IMR-90 (cell line): ENCODE measurements around the gene KCNN4. TPM values are rescaled to one million over a fixed set of nuclear protein-coding genes. Genes with fewer than 3 reads are reported as not detected.

Experiments
- ATAC-seq: fragments of 200-7000 bp; cut with Tn5 transposase; 2 replicates; pipeline ENCODE4 v1.9.1; 2020; ENCODE audit warnings: low read depth, mild to moderate bottlenecking, moderate library complexity
- BruUV-seq: library from RNA; stranded (reverse); fragments of 400-500 nt; replicated peaks from 2 replicates; lab custom pipeline; 2021; lab: Mats Ljungman, UMichigan
- CTCF ChIA-PET: fragments of 300-600 bp; formaldehyde crosslinking; extraction: SDS; loops from one replicate; lab custom pipeline; 2021; ENCODE audit warnings: antibody characterized with exemption; lab: Yijun Ruan, JAX
- POLR2A ChIA-PET: fragments of 300-600 bp; sonication (Branson Sonifier 250); formaldehyde crosslinking; loops from one replicate; lab custom pipeline; 2022; ENCODE audit warnings: antibody characterized with exemption; ENCODE audit not compliant: unreplicated experiment; lab: Charles Lee
- DNase-seq: peaks from one replicate; pipeline ENCODE4 v3.0.0; 2013
- H2AFZ ChIP-seq: replicated peaks from 2 replicates; pipeline ENCODE3; 2013; ENCODE audit warnings: low read length, mild to moderate bottlenecking; ENCODE audit not compliant: poor library complexity
- H2AK5ac ChIP-seq: 2 replicates; pipeline ENCODE4 v1.6.1; 2013; ENCODE audit warnings: low read depth, low read length, inconsistent platforms
- H2AK9ac ChIP-seq: replicated peaks from 2 replicates; pipeline ENCODE3; 2013; ENCODE audit warnings: mild to moderate bottlenecking, low read depth, low read length, moderate library complexity; ENCODE audit not compliant: poor library complexity
- H2BK120ac ChIP-seq: 2 replicates; pipeline ENCODE4 v1.6.1; 2013; ENCODE audit warnings: low read depth, low read length, inconsistent platforms
- H2BK15ac ChIP-seq: 3 replicates; pipeline ENCODE4 v1.6.1; 2013; ENCODE audit warnings: low read depth, low read length, inconsistent platforms
- H2BK20ac ChIP-seq: 2 replicates; pipeline ENCODE4 v1.6.1; 2013; ENCODE audit warnings: low read depth, mild to moderate bottlenecking, inconsistent platforms, low read length, moderate library complexity
- H2BK5ac ChIP-seq: 2 replicates; pipeline ENCODE4 v1.6.1; 2013; ENCODE audit warnings: mild to moderate bottlenecking, low read depth, low read length, inconsistent platforms; ENCODE audit not compliant: poor library complexity, severe bottlenecking
- H3K14ac ChIP-seq: replicated peaks from 2 replicates; pipeline ENCODE4 v1.6.1; 2013; ENCODE audit warnings: low read depth, low read length, inconsistent platforms
- H3K18ac ChIP-seq: 2 replicates; pipeline ENCODE4 v1.6.1; 2013; ENCODE audit warnings: low read depth, low read length, control low read depth
- H3K23ac ChIP-seq: 2 replicates; pipeline ENCODE4 v1.6.1; 2013; ENCODE audit warnings: low read depth, low read length, inconsistent platforms
- H3K27ac ChIP-seq: 2 replicates; pipeline ENCODE4 v1.5.1; 2013; ENCODE audit warnings: mild to moderate bottlenecking, control low read depth, low read length; ENCODE audit not compliant: insufficient read depth
- H3K27me3 ChIP-seq: 2 replicates; pipeline ENCODE4 v1.6.1; 2013; ENCODE audit warnings: low read length; ENCODE audit not compliant: control insufficient read depth, insufficient read depth
- H3K36me3 ChIP-seq: 2 replicates; pipeline ENCODE4 v1.6.1; 2013; ENCODE audit warnings: low read length, mixed read lengths; ENCODE audit not compliant: control insufficient read depth, insufficient read depth
- H3K4ac ChIP-seq: 2 replicates; pipeline ENCODE4 v1.6.1; 2013; ENCODE audit warnings: low read depth, low read length, inconsistent platforms
- H3K4me1 ChIP-seq: 2 replicates; pipeline ENCODE4 v1.6.1; 2013; ENCODE audit warnings: low read length, mixed read lengths; ENCODE audit not compliant: control insufficient read depth, insufficient read depth
- H3K4me2 ChIP-seq: 2 replicates; pipeline ENCODE4 v1.6.1; 2013; ENCODE audit warnings: low read depth, mild to moderate bottlenecking, control low read depth, low read length, moderate library complexity
- H3K4me3 ChIP-seq: 2 replicates; pipeline ENCODE4 v1.5.1; 2013; ENCODE audit warnings: low read depth, mild to moderate bottlenecking, control low read depth, low read length, moderate library complexity; ENCODE audit not compliant: insufficient read depth
- H3K56ac ChIP-seq: 2 replicates; pipeline ENCODE4 v1.6.1; 2013; ENCODE audit warnings: low read length, inconsistent platforms; ENCODE audit not compliant: insufficient read depth; ENCODE audit errors: extremely low read depth
- H3K79me1 ChIP-seq, 2 experiments: 2 replicates each; pipeline ENCODE4 v1.6.1; 2013; ENCODE audit warnings: low read length in 2 of 2, inconsistent platforms in 1 of 2, low read depth in 1 of 2
- H3K9ac ChIP-seq: 2 replicates; pipeline ENCODE4 v1.6.1; 2013; ENCODE audit warnings: low read depth, low read length, control low read depth
- H3K9me1 ChIP-seq: 2 replicates; pipeline ENCODE4 v1.6.1; 2013; ENCODE audit warnings: low read length, inconsistent platforms; ENCODE audit not compliant: insufficient read depth
- H3K9me3 ChIP-seq: 2 replicates; pipeline ENCODE4 v1.6.1; 2013; ENCODE audit warnings: low read length; ENCODE audit not compliant: control insufficient read depth, insufficient read depth
- H4K20me1 ChIP-seq: 2 replicates; pipeline ENCODE4 v1.6.1; 2013; ENCODE audit warnings: low read length, inconsistent platforms; ENCODE audit not compliant: insufficient read depth
- H4K5ac ChIP-seq: 2 replicates; pipeline ENCODE4 v1.6.1; 2013; ENCODE audit warnings: mild to moderate bottlenecking, low read depth, low read length, control low read depth
- H4K8ac ChIP-seq, 2 experiments: 2 replicates each; pipeline ENCODE4 v1.6.1; 2013; ENCODE audit warnings: low read depth in 2 of 2, low read length in 2 of 2, control low read depth in 1 of 2, inconsistent platforms in 1 of 2
- H4K91ac ChIP-seq: 2 replicates; pipeline ENCODE4 v1.6.1; 2013; ENCODE audit warnings: low read depth, low read length, inconsistent platforms; ENCODE audit not compliant: insufficient read depth
- BHLHE40 ChIP-seq: fragments of 150-350 bp; IDR thresholded peaks from 2 replicates; pipeline ENCODE4 v1.6.1; 2016; ENCODE audit warnings: mild to moderate bottlenecking, low read depth, low read length
- CEBPB ChIP-seq: IDR thresholded peaks from 2 replicates; pipeline ENCODE4 v1.6.1; 2012; ENCODE audit warnings: low read depth, low read length, improper control_type of control experiment
- CHD1 ChIP-seq: IDR thresholded peaks from 2 replicates; pipeline ENCODE4 v1.6.1; 2012; ENCODE audit warnings: low read depth, low read length, improper control_type of control experiment
- CTCF ChIP-seq: conservative IDR thresholded peaks from 2 replicates; pipeline ENCODE4 v1.5.1; 2012; ENCODE audit warnings: mild to moderate bottlenecking, low read depth, low read length, improper control_type of control experiment
- FOS ChIP-seq: fragments of 150-350 bp; IDR thresholded peaks from 2 replicates; pipeline ENCODE4 v1.6.1; 2016; ENCODE audit warnings: low read depth, low read length
- MAFK ChIP-seq: IDR thresholded peaks from 2 replicates; pipeline ENCODE4 v1.6.1; 2012; ENCODE audit warnings: low read depth, low read length, improper control_type of control experiment
- MAZ ChIP-seq: IDR thresholded peaks from 2 replicates; pipeline ENCODE4 v1.6.1; 2012; ENCODE audit warnings: low read depth, mild to moderate bottlenecking, low read length, improper control_type of control experiment, moderate library complexity, borderline replicate concordance
- NFE2L2 ChIP-seq: fragments of 150-350 bp; IDR thresholded peaks from 2 replicates; pipeline ENCODE4 v1.6.1; 2016; ENCODE audit warnings: low read depth, mild to moderate bottlenecking, low read length
- POLR2A ChIP-seq: IDR thresholded peaks from 2 replicates; pipeline ENCODE4 v1.6.1; 2012; ENCODE audit warnings: mild to moderate bottlenecking, low read depth, low read length
- RAD21 ChIP-seq: IDR thresholded peaks from 2 replicates; pipeline ENCODE4 v1.6.1; 2012; ENCODE audit warnings: low read length, improper control_type of control experiment
- RCOR1 ChIP-seq: IDR thresholded peaks from 2 replicates; pipeline ENCODE4 v1.6.1; 2012; ENCODE audit warnings: mild to moderate bottlenecking, low read length, improper control_type of control experiment; ENCODE audit not compliant: insufficient replicate concordance
- RFX5 ChIP-seq: IDR thresholded peaks from 2 replicates; pipeline ENCODE4 v1.8.0; 2012; ENCODE audit warnings: low read depth, mild to moderate bottlenecking, low read length, moderate library complexity
- SMC3 ChIP-seq: fragments of 150-350 bp; IDR thresholded peaks from 2 replicates; pipeline ENCODE4 v1.6.1; 2016; ENCODE audit warnings: low read depth, mild to moderate bottlenecking, antibody characterized with exemption, low read length, moderate library complexity
- WGBS, 2 experiments: methylation state at CpG; one replicate each; pipeline versions ENCODE4 v1.1.5 to v1.1.7; 2013; ENCODE audit warnings: missing lambda C conversion rate in 2 of 2; ENCODE audit not compliant: insufficient read length in 1 of 2; ENCODE audit errors: extremely low coverage in 2 of 2; 5-methylcytosine and 5-hydroxymethylcytosine counted together
- dilution Hi-C: fragments of 300-500 bp; cut with HindIII; formaldehyde crosslinking; loops from one replicate; pipeline ENCODE4 v1.14.3; 2018; ENCODE audit warnings: low sequenced_read_pairs; ENCODE audit not compliant: unreplicated experiment
- in situ Hi-C: fragments of 300-500 bp; cut with MboI; formaldehyde crosslinking; loops from 3 replicates; pipeline ENCODE4 v1.14.3; 2019; ENCODE audit warnings: low sequenced_read_pairs, inconsistent platforms, mixed read lengths
- intact Hi-C: fragments of 100-400 bp; cut with micrococcal nuclease; formaldehyde crosslinking; loops from 2 replicates; pipeline ENCODE4 v1.10.0; 2022
- polyA plus RNA-seq, 3 experiments: library from polyadenylated mRNA; depleted of rRNA; stranded (reverse); fragments of >200 nt; gene quantifications; 2 replicates each; pipeline ENCODE4 v1.2.3, GENCODE V29; 2012; ENCODE audit warnings: low replicate concordance in 1 of 3
- total RNA-seq: library from RNA; depleted of rRNA; stranded (reverse); fragments of >200 nt; gene quantifications from 2 replicates; pipeline ENCODE4 v1.2.3, GENCODE V29; 2012
- TF ChIP-seq, protein P1 (sequence below): fragments of 150-350 bp; IDR thresholded peaks from 2 replicates; pipeline ENCODE4 v1.6.1; 2016; ENCODE audit warnings: low read depth, mild to moderate bottlenecking, low read length, moderate library complexity, borderline replicate concordance

The KCNN4 gene
- total and polyA plus RNA-seq, 2 of the 4 experiments (the other 2 are of a cell fraction), result 0.54 to 0.99 TPM

DNA sequence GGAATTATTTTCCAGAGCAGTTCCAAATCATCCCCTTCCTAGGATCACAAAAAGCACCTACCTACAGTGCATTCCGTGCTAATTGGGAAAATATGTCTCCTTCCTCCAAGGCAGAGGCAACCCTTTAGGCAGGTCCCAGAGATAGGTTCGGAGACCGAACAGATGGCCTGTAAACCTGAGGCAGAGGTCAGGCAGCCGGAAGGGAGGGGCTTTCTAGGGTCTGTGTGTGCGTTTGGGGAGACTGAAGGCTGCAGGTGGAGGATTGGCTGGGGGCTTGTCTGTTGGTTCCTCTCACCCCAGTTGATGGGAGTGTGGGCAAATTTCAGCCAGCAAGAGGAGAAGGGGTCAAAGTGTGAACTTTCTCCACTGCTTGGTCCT, 7.1 kb downstream of the KCNN4 start (continued):
- TF ChIP-seq CEBPB (no peak), SMC3 (no peak), RAD21 (no peak), MAFK (no peak), FOS (no peak)

GRCh38 chr19:43769256-43769655, 11.5 kb downstream of the KCNN4 start:
- WGBS, 2 experiments, result 90% methylated on average over 9 of the region's 14 CpGs; no CpG with 5 or more reads in 1 of the 2 experiments
- CTCF ChIA-PET, result no interaction called here
- H3K56ac ChIP-seq, result no peak overlapping the region
- no peaks in the 10 kb centered on the region for H3K9me3 ChIP-seq
- DNase-seq (no peak), ATAC-seq (no peak)
- no peak overlapping the region for H2AK9ac ChIP-seq
- no peak overlapping the region for H2BK5ac ChIP-seq
- intact Hi-C loops (no loop called here), dilution Hi-C loops (no loop called here), in situ Hi-C loops (no loop called here)
- H3K27me3 ChIP-seq, result peaks cover 8% of the 10 kb centered on the region
- no peak overlapping the region for H4K5ac ChIP-seq
- H3K9me1 ChIP-seq, result peaks cover 17% of the 10 kb centered on the region; the same call in 1 of the 2 replicates
- H3K9ac ChIP-seq, result no peak overlapping the region
- no peak overlapping the region for H2BK15ac ChIP-seq
- H3K4ac ChIP-seq, result no peak overlapping the region; the same call in 1 of the 2 replicates
- no peak overlapping the region for H2AK5ac ChIP-seq
- H3K23ac ChIP-seq, result no peak overlapping the region
- peaks cover 8% of the 10 kb centered on the region for H3K4me1 ChIP-seq
- no peak overlapping the region for H3K14ac ChIP-seq
- H2BK20ac ChIP-seq, result no peak overlapping the region
- H3K79me1 ChIP-seq, result peaks cover 0 to 3% of the 10 kb centered on the region in 2 experiments; a peak in 1 of 4 replicates
- H3K36me3 ChIP-seq, result no peaks in the 10 kb centered on the region
- no peak overlapping the region for H3K27ac ChIP-seq
- H2AFZ ChIP-seq, result no peak overlapping the region
- no peaks in the 10 kb centered on the region; the same call in 1 of the 2 replicates for H4K20me1 ChIP-seq
- H3K4me2 ChIP-seq, result no peak overlapping the region
- no peak overlapping the region for H2BK120ac ChIP-seq
- BruUV-seq, result no TSS peak
- POLR2A ChIA-PET, result no interaction called here
- no peak overlapping the region for H4K91ac ChIP-seq
- H3K18ac ChIP-seq, result no peak overlapping the region
- no peak overlapping the region for H3K4me3 ChIP-seq
- H4K8ac ChIP-seq, result no peak overlapping the region
- no peak for TF ChIP-seq NFE2L2
- TF ChIP-seq MAFK, result no peak
- TF ChIP-seq RAD21, result no peak
- no peak for TF ChIP-seq CHD1
- TF ChIP-seq POLR2A, result no peak
- TF ChIP-seq SMC3, result no peak
- no peak for TF ChIP-seq CTCF
- TF ChIP-seq MAZ, result no peak
- TF ChIP-seq RCOR1, result no peak
- no peak for TF ChIP-seq CEBPB
- TF ChIP-seq, protein P1, sequence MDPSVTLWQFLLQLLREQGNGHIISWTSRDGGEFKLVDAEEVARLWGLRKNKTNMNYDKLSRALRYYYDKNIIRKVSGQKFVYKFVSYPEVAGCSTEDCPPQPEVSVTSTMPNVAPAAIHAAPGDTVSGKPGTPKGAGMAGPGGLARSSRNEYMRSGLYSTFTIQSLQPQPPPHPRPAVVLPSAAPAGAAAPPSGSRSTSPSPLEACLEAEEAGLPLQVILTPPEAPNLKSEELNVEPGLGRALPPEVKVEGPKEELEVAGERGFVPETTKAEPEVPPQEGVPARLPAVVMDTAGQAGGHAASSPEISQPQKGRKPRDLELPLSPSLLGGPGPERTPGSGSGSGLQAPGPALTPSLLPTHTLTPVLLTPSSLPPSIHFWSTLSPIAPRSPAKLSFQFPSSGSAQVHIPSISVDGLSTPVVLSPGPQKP, result no peak
- TF ChIP-seq RFX5, result no peak
- no peak for TF ChIP-seq BHLHE40
